T-helper 2 cell (primary cell): ENCODE measurements around the gene ZNF550.

Source experiments
- DNase-seq, 5 experiments: peaks; one replicate each; pipeline versions ENCODE4 v3.0.0 to v3.0.0-alpha.2; 2012 to 2022
- total RNA-seq, 2 donors: gene quantifications; one replicate each; lab custom pipeline; 2026; lab: John Stamatoyannopoulos, UW

ZNF550 gene
- 11.8 to 27.4 reads per million in 2 donors for total RNA-seq

DNA sequence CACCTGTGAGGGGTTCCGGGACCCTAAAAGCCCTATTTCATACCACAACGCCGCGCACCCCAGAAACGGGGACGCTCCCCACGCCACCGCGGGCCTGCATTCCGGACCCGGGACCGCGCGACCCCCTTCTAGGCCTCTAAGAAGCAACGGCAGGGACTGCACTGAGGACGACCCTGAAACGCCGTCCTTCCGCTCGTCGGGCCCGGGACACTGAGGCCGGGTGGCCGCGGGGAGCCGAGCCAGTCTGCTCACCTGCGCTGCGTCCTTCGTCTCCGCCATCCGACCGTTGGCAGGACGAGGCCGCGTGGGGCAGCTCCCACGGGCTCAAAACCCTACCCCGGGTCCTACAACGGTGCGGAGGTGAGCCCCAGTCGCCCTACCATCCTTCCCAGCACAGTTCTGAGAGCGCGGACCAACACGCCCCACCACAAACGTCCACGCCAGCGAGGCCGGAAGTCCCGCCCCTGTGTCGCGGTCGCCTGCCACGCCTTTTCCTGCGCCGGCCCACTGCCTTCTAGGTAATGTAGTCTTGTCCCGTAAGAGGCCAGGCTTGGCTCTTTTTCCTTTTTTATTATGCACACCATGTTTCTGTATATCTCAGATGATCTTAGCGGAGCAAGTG, at the start of gene ZNF550:
ZNF550 (minus strand) TSS at position 460 of the 622 bp plus-strand sequence; CDS start at position 279, 181 bp downstream.
- DNase-seq: peak; percentile 67 to 91 (median 81)

GRCh38 chr19:57606931-57607330, 47.3 kb upstream of the ZNF550 start:
- DNase-seq: no peak

GRCh38 chr19:57599761-57600383, 40.2 kb upstream of the ZNF550 start, which contains the start of gene ZNF530:
TSS of gene ZNF530 (plus strand) at chr19:57599885. CDS start at chr19:57604346, 4,461 bp downstream.
- DNase-seq: peak; percentile 48 to 92 (median 67)

GRCh38 chr19:57599377-57599760, 39.7 kb upstream of the ZNF550 start:
- no peak for DNase-seq

DNA sequence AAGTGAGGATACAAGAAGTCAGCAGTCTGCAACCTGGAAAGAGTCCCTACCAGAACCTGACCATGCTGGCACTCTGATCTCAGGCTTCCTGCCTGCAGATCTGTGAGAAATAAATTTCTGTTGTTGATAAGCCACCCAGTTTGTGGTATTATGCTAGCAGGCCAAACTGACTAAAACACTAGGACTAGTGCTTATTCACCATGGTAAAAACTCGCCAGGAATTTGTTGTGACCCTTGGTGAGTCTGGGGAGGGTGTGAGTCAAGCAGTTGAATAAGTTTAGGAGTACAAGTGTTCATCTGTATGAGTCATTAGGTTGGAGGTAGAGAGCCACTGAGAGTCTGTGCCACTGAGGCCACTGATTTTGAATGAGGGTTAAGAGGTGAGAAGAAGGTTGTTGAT, 27.9 kb upstream of the ZNF550 start:
- DNase-seq: no peak

GRCh38 chr19:57583521-57584416, 24.1 kb upstream of the ZNF550 start, which contains the start of gene ZIK1:
TSS of gene ZIK1 (plus strand) at chr19:57584145. CDS start at chr19:57584357, 212 bp downstream.
- peak; percentile 44 to 96 (median 77) for DNase-seq

DNA sequence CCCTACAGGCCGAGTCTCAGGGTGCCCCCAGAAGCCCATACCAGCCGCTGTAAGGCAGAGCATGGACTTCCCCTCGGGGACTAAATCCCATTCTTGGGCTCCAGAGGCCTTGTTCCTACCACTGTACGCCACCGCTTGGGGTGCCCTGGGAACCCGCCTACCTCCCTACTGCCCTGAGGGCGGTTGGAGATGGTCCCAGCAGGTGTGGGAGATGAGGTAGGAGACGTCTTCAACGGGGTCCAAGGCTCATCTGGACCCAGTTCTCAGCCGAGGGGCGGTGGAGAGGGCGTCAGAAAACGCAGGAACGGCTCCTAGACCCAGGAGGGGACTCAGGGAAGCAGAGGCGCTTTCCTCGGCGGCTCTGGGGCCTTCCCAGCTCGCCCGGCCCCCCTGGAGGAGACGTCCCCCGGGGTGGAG, 23.4 kb upstream of the ZNF550 start:
- no peak for DNase-seq

- peak; percentile 77 to 99 (median 93) for DNase-seq
These were observed 19.0 kb upstream of the ZNF550 start, which contains the start of gene ZNF416 for GRCh38 chr19:57578487-57579205. TSS of gene ZNF416 (minus strand) at chr19:57578911. CDS start at chr19:57578704, 207 bp downstream.

GRCh38 chr19:57576661-57577060, 17.0 kb upstream of the ZNF550 start:
- no peak for DNase-seq

- no peak for DNase-seq
These were observed 12.8 kb upstream of the ZNF550 start for GRCh38 chr19:57572415-57572947.

GRCh38 chr19:57570707-57571106, 11.0 kb upstream of the ZNF550 start:
- DNase-seq: no peak

- DNase-seq: peak in 1 of 5 experiments; percentile 30
These were observed 7.0 kb upstream of the ZNF550 start for GRCh38 chr19:57566396-57567265.

DNA sequence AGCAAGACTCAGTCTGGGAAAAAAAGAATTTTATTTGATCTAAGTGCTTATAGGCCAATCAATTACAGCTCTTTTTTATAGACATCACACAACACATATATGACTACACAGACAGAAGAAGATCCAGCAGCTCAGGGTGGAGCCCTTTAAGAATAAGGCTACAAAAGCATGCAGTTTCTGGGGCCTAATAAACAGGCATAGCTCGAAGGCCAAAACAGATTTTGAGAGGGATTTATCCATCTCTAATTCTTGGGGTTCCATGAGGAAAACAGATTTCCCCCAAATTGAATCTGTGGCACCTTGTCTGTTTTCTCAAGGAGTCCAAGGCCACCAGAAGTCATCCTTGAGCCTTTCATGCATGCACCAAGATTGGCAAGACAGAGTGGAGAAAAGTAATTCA, 3.9 kb upstream of the ZNF550 start:
- DNase-seq: no peak

- DNase-seq: no peak
These were observed 407 bp upstream of the ZNF550 start for GRCh38 chr19:57560049-57560491.

GRCh38 chr19:57559008-57559403, 657 bp downstream of the ZNF550 start:
- peak in 1 of 5 experiments; percentile 23 for DNase-seq

DNA sequence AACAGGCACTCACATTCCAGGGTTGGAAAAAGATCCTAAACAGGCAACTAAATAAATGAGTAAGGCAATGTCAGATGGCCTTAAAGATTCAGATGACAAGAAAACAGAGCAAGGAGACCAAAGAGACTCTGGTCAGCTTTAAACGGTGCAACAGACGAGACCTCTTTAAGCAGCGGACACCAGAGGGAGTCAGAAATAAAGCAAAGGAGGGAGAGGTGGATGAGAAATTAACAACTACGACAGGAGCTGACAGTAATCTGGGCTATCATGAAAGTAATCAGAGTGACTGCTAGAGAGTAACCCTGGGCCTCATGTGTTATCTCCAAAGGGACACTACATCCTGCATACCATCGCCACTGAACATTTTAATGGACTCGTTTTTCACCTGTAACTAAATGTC, 1.1 kb downstream of the ZNF550 start:
- DNase-seq: no peak

DNA sequence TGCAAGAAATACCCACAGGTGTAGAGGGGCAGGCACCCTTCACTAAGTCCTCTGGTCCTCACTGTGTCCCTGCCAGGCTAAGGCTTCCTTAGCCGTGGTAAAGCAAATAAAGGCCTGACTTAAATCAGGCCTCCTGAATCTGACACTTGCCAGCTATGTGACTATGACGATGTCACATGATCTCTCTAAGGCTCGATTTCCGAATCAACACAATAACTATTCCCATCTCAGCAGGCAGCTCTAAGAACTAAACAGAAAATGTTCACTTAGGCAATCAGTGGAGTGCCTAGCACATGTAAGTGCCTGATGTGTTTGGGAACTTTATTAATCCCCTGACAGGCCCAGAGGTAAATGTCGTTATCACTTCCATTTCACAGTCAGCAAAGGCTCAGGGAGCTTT, 2.0 kb downstream of the ZNF550 start:
- no peak for DNase-seq

GRCh38 chr19:57552432-57552831, 7.2 kb downstream of the ZNF550 start:
- no peak for DNase-seq

GRCh38 chr19:57546513-57546912, 13.2 kb downstream of the ZNF550 start:
- DNase-seq: no peak

DNA sequence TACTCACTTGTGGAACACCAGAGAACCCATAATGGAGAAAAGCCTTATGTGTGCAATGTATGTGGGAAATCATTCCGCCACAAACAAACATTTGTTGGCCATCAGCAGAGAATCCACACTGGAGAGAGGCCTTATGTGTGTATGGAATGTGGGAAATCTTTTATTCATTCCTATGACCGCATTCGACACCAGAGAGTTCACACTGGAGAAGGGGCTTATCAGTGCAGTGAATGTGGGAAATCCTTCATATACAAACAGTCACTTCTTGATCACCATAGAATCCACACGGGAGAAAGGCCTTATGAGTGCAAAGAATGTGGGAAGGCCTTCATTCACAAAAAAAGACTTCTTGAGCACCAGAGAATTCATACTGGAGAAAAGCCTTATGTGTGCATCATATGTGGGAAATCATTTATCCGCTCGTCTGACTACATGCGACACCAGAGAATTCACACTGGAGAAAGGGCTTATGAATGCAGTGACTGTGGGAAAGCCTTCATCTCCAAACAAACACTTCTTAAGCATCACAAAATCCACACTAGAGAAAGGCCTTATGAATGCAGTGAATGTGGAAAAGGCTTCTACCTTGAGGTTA, 21.6 kb downstream of the ZNF550 start:
- DNase-seq: peak in 1 of 5 experiments; percentile 5
